GM12891 (cell line): Measurements from ENCODE around the gene PIP4K2A.
"Not testable (repeated sequence)": the region's sequence is repeated elsewhere in the genome, so short reads cannot be mapped to it uniquely, and the experiment has no call there.

ENCODE experiments used
- DNase-seq: peaks from one replicate; pipeline ENCODE4 v3.0.0; 2011; ENCODE audit warnings: low spot score; ENCODE audit not compliant: insufficient read length
- FAIRE-seq: peaks from 2 replicates; lab custom pipeline; 2011; peaks lifted over from hg19 to GRCh38; lab: Jason Lieb, UNC
- PAX5 ChIP-seq: IDR thresholded peaks from 2 replicates; pipeline ENCODE4 v1.6.1; 2011; ENCODE audit warnings: low read length, moderate library complexity, mild to moderate bottlenecking; ENCODE audit not compliant: insufficient read depth, severe bottlenecking
- POLR2A ChIP-seq: IDR thresholded peaks from 2 replicates; pipeline ENCODE4 v1.6.1; 2011; ENCODE audit warnings: low read depth, low read length, control low read depth
- POLR2AphosphoS5 ChIP-seq: IDR thresholded peaks from 2 replicates; pipeline ENCODE4 v1.6.1; 2011; ENCODE audit warnings: low read depth, low read length, control low read depth
- POU2F2 ChIP-seq: IDR thresholded peaks from 2 replicates; pipeline ENCODE4 v1.6.1; 2011; ENCODE audit warnings: low read depth, mild to moderate bottlenecking, control low read depth, low read length, moderate library complexity
- SPI1 ChIP-seq: IDR thresholded peaks from 2 replicates; pipeline ENCODE4 v1.6.1; 2011; ENCODE audit warnings: low read depth, low read length, control low read depth
- TAF1 ChIP-seq: IDR thresholded peaks from 2 replicates; pipeline ENCODE4 v1.6.1; 2011; ENCODE audit warnings: low read depth, low read length, control low read depth

Gene PIP4K2A

GRCh38 chr10:22720667-22721066 lies 6.3 kb upstream of the PIP4K2A start:
- FAIRE-seq = no peak
- TF ChIP-seq POLR2AphosphoS5 (no peak), PAX5 (no peak), POLR2A (no peak), TAF1 (no peak), POU2F2 (no peak), SPI1 (no peak)
- DNase-seq = no peak

GRCh38 chr10:22719406-22720042 lies 5.1 kb upstream of the PIP4K2A start:
- TF ChIP-seq TAF1 (no peak), POU2F2 (no peak), POLR2A (no peak), POLR2AphosphoS5 (no peak)
- no peak for DNase-seq
- FAIRE-seq = no peak

- FAIRE-seq, DNase-seq: not testable (repeated sequence)
Observed at GRCh38 chr10:22718659-22719058, 4.3 kb upstream of the PIP4K2A start.

- no peak for TF ChIP-seq POU2F2
- no peak for TF ChIP-seq PAX5
- TF ChIP-seq POLR2AphosphoS5 = no peak
- TF ChIP-seq POLR2A = no peak
- no peak for TF ChIP-seq SPI1
- TF ChIP-seq TAF1 = no peak
- FAIRE-seq (no peak), DNase-seq (no peak)
Observed at GRCh38 chr10:22717728-22718127, 3.4 kb upstream of the PIP4K2A start.

GRCh38 chr10:22716943-22717342 lies 2.6 kb upstream of the PIP4K2A start:
- TF ChIP-seq TAF1 (no peak), POLR2A (no peak), POU2F2 (no peak), SPI1 (no peak), PAX5 (no peak), POLR2AphosphoS5 (no peak)
- DNase-seq = no peak
- no peak for FAIRE-seq

- TF ChIP-seq PAX5 = no peak
- no peak for TF ChIP-seq SPI1
- no peak for TF ChIP-seq TAF1
- TF ChIP-seq POLR2AphosphoS5 = no peak
- TF ChIP-seq POU2F2 = no peak
- no peak for TF ChIP-seq POLR2A
- FAIRE-seq (no peak), DNase-seq (no peak)
Observed at GRCh38 chr10:22715290-22715625, 880 bp upstream of the PIP4K2A start.

GRCh38 chr10:22713853-22714478 lies 412 bp downstream of the PIP4K2A start:
- FAIRE-seq (no peak), DNase-seq (no peak)
- TF ChIP-seq SPI1 = no peak
- TF ChIP-seq POLR2AphosphoS5 = no peak
- TF ChIP-seq PAX5 = no peak
- TF ChIP-seq POU2F2 = no peak
- TF ChIP-seq TAF1 = no peak
- TF ChIP-seq POLR2A = no peak

- FAIRE-seq (peak; percentile 63), DNase-seq (peak; percentile 26)
- TF ChIP-seq POU2F2 (no peak), TAF1 (no peak), POLR2AphosphoS5 (no peak), PAX5 (no peak), SPI1 (no peak), POLR2A (no peak)
Observed at GRCh38 chr10:22712956-22713852, 1.2 kb downstream of the PIP4K2A start.

- TF ChIP-seq PAX5 (no peak), POLR2A (no peak)
- DNase-seq (no peak), FAIRE-seq (no peak)
Observed at GRCh38 chr10:22712211-22712955, 2.0 kb downstream of the PIP4K2A start.
